ENCODE data around the gene RAMP3. TPM values are rescaled to one million over a fixed set of nuclear protein-coding genes. Genes with fewer than 3 reads are reported as not detected.
"Not testable (repeated sequence)": the region's sequence is repeated elsewhere in the genome, so short reads cannot be mapped to it uniquely, and the experiment has no call there.

Gene RAMP3
- total RNA-seq, 1 experiment from 2014 or later = not detected

- in situ Hi-C loops (cut with HindIII; ENCODE audit: low pct_unique_long_range_greater_than_20kb, low sequenced_read_pairs) = no loop called here
- no peak for DNase-seq (ENCODE audit: low read depth, low spot score)
Measured at GRCh38 chr7:45151131-45151684, 6.4 kb upstream of the RAMP3 start.

- in situ Hi-C loops (cut with HindIII; ENCODE audit: low pct_unique_long_range_greater_than_20kb, low sequenced_read_pairs) = no loop called here
Measured at GRCh38 chr7:45151967-45152366, 5.6 kb upstream of the RAMP3 start.

GRCh38 chr7:45153233-45153632 lies 4.4 kb upstream of the RAMP3 start:
- DNase-seq (ENCODE audit: low read depth, low spot score) = peak; percentile 76
- in situ Hi-C loops (cut with HindIII; ENCODE audit: low pct_unique_long_range_greater_than_20kb, low sequenced_read_pairs) = no loop called here

More at GRCh38 chr7:45151967-45152366, 5.6 kb upstream of the RAMP3 start:
- DNase-seq (ENCODE audit: low read depth, low spot score) = no peak

- in situ Hi-C loops (cut with HindIII; ENCODE audit: low pct_unique_long_range_greater_than_20kb, low sequenced_read_pairs); DNase-seq (ENCODE audit: low read depth, low spot score): not testable (repeated sequence)
Measured at GRCh38 chr7:45153861-45154260, 3.7 kb upstream of the RAMP3 start.

GRCh38 chr7:45155357-45155900 lies 2.2 kb upstream of the RAMP3 start:
- in situ Hi-C loops (cut with HindIII; ENCODE audit: low pct_unique_long_range_greater_than_20kb, low sequenced_read_pairs) = no loop called here
- no peak for DNase-seq (ENCODE audit: low read depth, low spot score)

GRCh38 chr7:45155941-45156340 lies 1.6 kb upstream of the RAMP3 start:
- DNase-seq (ENCODE audit: low read depth, low spot score) = no peak
- in situ Hi-C loops (cut with HindIII; ENCODE audit: low pct_unique_long_range_greater_than_20kb, low sequenced_read_pairs) = no loop called here

- in situ Hi-C loops (cut with HindIII; ENCODE audit: low pct_unique_long_range_greater_than_20kb, low sequenced_read_pairs) = no loop called here
- DNase-seq (ENCODE audit: low read depth, low spot score) = no peak
Measured at GRCh38 chr7:45156516-45157272, 897 bp upstream of the RAMP3 start.

GRCh38 chr7:45157286-45157652 lies 322 bp upstream of the RAMP3 start:
- DNase-seq (ENCODE audit: low read depth, low spot score) = no peak
- in situ Hi-C loops (cut with HindIII; ENCODE audit: low pct_unique_long_range_greater_than_20kb, low sequenced_read_pairs) = no loop called here

- in situ Hi-C loops (cut with HindIII; ENCODE audit: low pct_unique_long_range_greater_than_20kb, low sequenced_read_pairs) = no loop called here
- no peak for DNase-seq (ENCODE audit: low read depth, low spot score)
Measured at GRCh38 chr7:45158471-45158870, 880 bp downstream of the RAMP3 start.

GRCh38 chr7:45159296-45159695 lies 1.7 kb downstream of the RAMP3 start:
- in situ Hi-C loops (cut with HindIII; ENCODE audit: low pct_unique_long_range_greater_than_20kb, low sequenced_read_pairs) = no loop called here
- DNase-seq (ENCODE audit: low read depth, low spot score) = no peak

GRCh38 chr7:45160417-45160881 lies 2.9 kb downstream of the RAMP3 start:
- no peak for DNase-seq (ENCODE audit: low read depth, low spot score)

GRCh38 chr7:45161138-45161537 lies 3.5 kb downstream of the RAMP3 start:
- no peak for DNase-seq (ENCODE audit: low read depth, low spot score)
- in situ Hi-C loops (cut with HindIII; ENCODE audit: low pct_unique_long_range_greater_than_20kb, low sequenced_read_pairs) = no loop called here

More at GRCh38 chr7:45160417-45160881, 2.9 kb downstream of the RAMP3 start:
- in situ Hi-C loops (cut with HindIII; ENCODE audit: low pct_unique_long_range_greater_than_20kb, low sequenced_read_pairs) = no loop called here

- in situ Hi-C loops (cut with HindIII; ENCODE audit: low pct_unique_long_range_greater_than_20kb, low sequenced_read_pairs) = no loop called here
Measured at GRCh38 chr7:45161842-45162241, 4.3 kb downstream of the RAMP3 start.

GRCh38 chr7:45162311-45162845 lies 4.8 kb downstream of the RAMP3 start:
- in situ Hi-C loops (cut with HindIII; ENCODE audit: low pct_unique_long_range_greater_than_20kb, low sequenced_read_pairs) = no loop called here
- DNase-seq (ENCODE audit: low read depth, low spot score) = no peak

More at GRCh38 chr7:45161842-45162241, 4.3 kb downstream of the RAMP3 start:
- no peak for DNase-seq (ENCODE audit: low read depth, low spot score)

GRCh38 chr7:45162943-45163691 lies 5.5 kb downstream of the RAMP3 start:
- in situ Hi-C loops (cut with HindIII; ENCODE audit: low pct_unique_long_range_greater_than_20kb, low sequenced_read_pairs) = no loop called here

GRCh38 chr7:45163692-45164052 lies 6.1 kb downstream of the RAMP3 start:
- in situ Hi-C loops (cut with HindIII; ENCODE audit: low pct_unique_long_range_greater_than_20kb, low sequenced_read_pairs) = no loop called here
- no peak for DNase-seq (ENCODE audit: low read depth, low spot score)

More at GRCh38 chr7:45162943-45163691, 5.5 kb downstream of the RAMP3 start:
- DNase-seq (ENCODE audit: low read depth, low spot score) = no peak

- DNase-seq (ENCODE audit: low read depth, low spot score); in situ Hi-C loops (cut with HindIII; ENCODE audit: low pct_unique_long_range_greater_than_20kb, low sequenced_read_pairs): not testable (repeated sequence)
Measured at GRCh38 chr7:45164271-45164670, 6.7 kb downstream of the RAMP3 start.

- in situ Hi-C loops (cut with HindIII; ENCODE audit: low pct_unique_long_range_greater_than_20kb, low sequenced_read_pairs) = no loop called here
- no peak for DNase-seq (ENCODE audit: low read depth, low spot score)
Measured at GRCh38 chr7:45165857-45166256, 8.3 kb downstream of the RAMP3 start.

All from SK-MEL-5 (cell line).